SK-N-SH treated with all-trans-retinoic acid at 6 μM for 48 hours (cell line): ENCODE results near the gene UIMC1.

ENCODE experiments used
- ATAC-seq: fragments of 200-7000 bp; cut with Tn5 transposase; 3 replicates; pipeline ENCODE4 v1.9.1; 2020; ENCODE audit warnings: mild to moderate bottlenecking, moderate library complexity
- ARNTL ChIP-seq: fragments of 450-650 bp; formaldehyde crosslinking; IDR thresholded peaks from 2 replicates; pipeline ENCODE4 v1.5.0; 2020; ENCODE audit warnings: low read depth, mild to moderate bottlenecking, moderate library complexity, borderline replicate concordance
- BACH2 ChIP-seq: fragments of 250-450 bp; sonication (Bioruptor Pico); IDR thresholded peaks from 2 replicates; pipeline ENCODE4 v1.9.0; 2021; ENCODE audit warnings: mild to moderate bottlenecking, borderline replicate concordance
- CREB5 ChIP-seq: fragments of 250-450 bp; sonication (Bioruptor Pico); IDR thresholded peaks from 2 replicates; pipeline ENCODE4 v1.5.1; 2020; ENCODE audit warnings: low read depth, mild to moderate bottlenecking, moderate library complexity
- CSRNP3 ChIP-seq: fragments of 250-450 bp; sonication (Bioruptor Pico); IDR thresholded peaks from 2 replicates; pipeline ENCODE4 v1.5.1; 2021; ENCODE audit warnings: mild to moderate bottlenecking, moderate library complexity
- ESRRG ChIP-seq: fragments of 250-450 bp; sonication (Bioruptor Pico); IDR thresholded peaks from 2 replicates; pipeline ENCODE4 v1.6.1; 2021; ENCODE audit warnings: mild to moderate bottlenecking
- GLIS3 ChIP-seq: fragments of 250-450 bp; sonication (Bioruptor Pico); IDR thresholded peaks from 2 replicates; pipeline ENCODE4 v1.5.0; 2020; ENCODE audit warnings: mild to moderate bottlenecking, moderate library complexity
- ISL1 ChIP-seq: fragments of 250-450 bp; sonication (Bioruptor Pico); IDR thresholded peaks from 2 replicates; pipeline ENCODE4 v2.1.2; 2022; ENCODE audit warnings: mild to moderate bottlenecking, moderate library complexity
- OSR1 ChIP-seq: fragments of 250-450 bp; sonication (Bioruptor Pico); IDR thresholded peaks from 2 replicates; pipeline ENCODE4 v1.8.0; 2022; ENCODE audit warnings: moderate library complexity, mild to moderate bottlenecking, inconsistent platforms
- PATZ1 ChIP-seq: fragments of 250-450 bp; sonication (Bioruptor Pico); IDR thresholded peaks from 2 replicates; pipeline ENCODE4 v1.8.0; 2020; ENCODE audit warnings: mild to moderate bottlenecking, moderate library complexity, borderline replicate concordance
- POU6F1 ChIP-seq: fragments of 250-450 bp; sonication (Bioruptor Pico); IDR thresholded peaks from 2 replicates; pipeline ENCODE4 v1.8.0; 2021; ENCODE audit warnings: low read depth, mild to moderate bottlenecking, moderate library complexity, borderline replicate concordance
- PPARA ChIP-seq: fragments of 250-450 bp; sonication (Bioruptor Pico); IDR thresholded peaks from 2 replicates; pipeline ENCODE4 v1.5.0; 2020; ENCODE audit warnings: mild to moderate bottlenecking, borderline replicate concordance
- RARB ChIP-seq: fragments of 250-450 bp; sonication (Bioruptor Pico); IDR thresholded peaks from 2 replicates; pipeline ENCODE4 v1.8.0; 2021; ENCODE audit warnings: mild to moderate bottlenecking, moderate library complexity
- SNAI2 ChIP-seq: fragments of 250-450 bp; sonication (Bioruptor Pico); IDR thresholded peaks from 2 replicates; pipeline ENCODE4 v1.5.0; 2020; ENCODE audit warnings: mild to moderate bottlenecking, moderate library complexity
- TCF4 ChIP-seq: fragments of 250-450 bp; sonication (Bioruptor Pico); IDR thresholded peaks from 2 replicates; pipeline ENCODE4 v1.8.0; 2021; ENCODE audit warnings: mild to moderate bottlenecking, moderate library complexity, borderline replicate concordance
- TOX ChIP-seq: fragments of 250-450 bp; sonication (Bioruptor Pico); IDR thresholded peaks from 2 replicates; pipeline ENCODE4 v1.8.0; 2021; ENCODE audit warnings: mild to moderate bottlenecking, moderate library complexity, borderline replicate concordance
- TSHZ2 ChIP-seq: fragments of 250-450 bp; sonication (Bioruptor Pico); IDR thresholded peaks from 2 replicates; pipeline ENCODE4 v1.5.0; 2020; ENCODE audit warnings: mild to moderate bottlenecking, moderate library complexity
- ZC3H10 ChIP-seq: fragments of 250-450 bp; sonication (Bioruptor Pico); IDR thresholded peaks from 2 replicates; pipeline ENCODE4 v1.5.1; 2021; ENCODE audit warnings: mild to moderate bottlenecking, moderate library complexity
- ZFP3 ChIP-seq: fragments of 250-450 bp; sonication (Bioruptor Pico); IDR thresholded peaks from 2 replicates; pipeline ENCODE4 v1.5.0; 2020; ENCODE audit warnings: mild to moderate bottlenecking, moderate library complexity
- ZFP30 ChIP-seq: fragments of 450-650 bp; formaldehyde crosslinking; IDR thresholded peaks from 2 replicates; pipeline ENCODE4 v1.5.0; 2022; ENCODE audit warnings: mild to moderate bottlenecking, moderate library complexity
- ZNF565 ChIP-seq: fragments of 450-650 bp; formaldehyde crosslinking; conservative IDR thresholded peaks from 2 replicates; pipeline ENCODE4 v1.5.0; 2020; ENCODE audit warnings: low read depth, mild to moderate bottlenecking, moderate library complexity
- ZNF70 ChIP-seq: fragments of 450-650 bp; formaldehyde crosslinking; IDR thresholded peaks from 2 replicates; pipeline ENCODE4 v1.5.0; 2020; ENCODE audit warnings: mild to moderate bottlenecking, moderate library complexity
- ZNF8 ChIP-seq: fragments of 450-650 bp; formaldehyde crosslinking; IDR thresholded peaks from 2 replicates; pipeline ENCODE4 v1.5.0; 2020; ENCODE audit warnings: mild to moderate bottlenecking, moderate library complexity

The UIMC1 gene

GRCh38 chr5:176862330-176862995 lies 144.1 kb downstream of the UIMC1 start (continued):
- TF ChIP-seq POU6F1 (CRISPR knock-in tag) (no peak), GLIS3 (CRISPR knock-in tag) (no peak), CREB5 (CRISPR knock-in tag) (no peak), TCF4 (no peak), ZFP3 (CRISPR knock-in tag) (no peak)

GRCh38 chr5:176861276-176861675 lies 145.3 kb downstream of the UIMC1 start:
- no peak for ATAC-seq
- no peak for TF ChIP-seq PPARA (CRISPR knock-in tag)
- no peak for TF ChIP-seq CREB5 (CRISPR knock-in tag)
- TF ChIP-seq ZNF565 (CRISPR knock-in tag) = no peak
- TF ChIP-seq BACH2 (CRISPR knock-in tag) = no peak
- TF ChIP-seq OSR1 (CRISPR knock-in tag) = no peak
- no peak for TF ChIP-seq ZNF70 (CRISPR knock-in tag)
- no peak for TF ChIP-seq RARB

- no peak for TF ChIP-seq BACH2 (CRISPR knock-in tag)
- no peak for ATAC-seq
These were observed 146.2 kb downstream of the UIMC1 start for GRCh38 chr5:176860381-176860780.

- TF ChIP-seq ZNF70 (CRISPR knock-in tag) = no peak
- no peak for TF ChIP-seq BACH2 (CRISPR knock-in tag)
- TF ChIP-seq TSHZ2 = no peak
- TF ChIP-seq ZC3H10 (CRISPR knock-in tag) = no peak
- no peak for TF ChIP-seq PATZ1 (CRISPR knock-in tag)
- TF ChIP-seq ZFP3 (CRISPR knock-in tag) = no peak
- TF ChIP-seq TCF4 = no peak
- no peak for TF ChIP-seq ZNF8 (CRISPR knock-in tag)
- TF ChIP-seq TOX (CRISPR knock-in tag) = no peak
- no peak for TF ChIP-seq ESRRG (CRISPR knock-in tag)
- no peak for TF ChIP-seq OSR1 (CRISPR knock-in tag)
- no peak for TF ChIP-seq GLIS3 (CRISPR knock-in tag)
- TF ChIP-seq ARNTL (CRISPR knock-in tag) = no peak
- TF ChIP-seq ZFP30 = no peak
- no peak for TF ChIP-seq RARB
- TF ChIP-seq ISL1 (CRISPR knock-in tag) = no peak
- TF ChIP-seq CREB5 (CRISPR knock-in tag) = no peak
- no peak for TF ChIP-seq POU6F1 (CRISPR knock-in tag)
- TF ChIP-seq CSRNP3 (CRISPR knock-in tag) = no peak
- TF ChIP-seq SNAI2 = no peak
- TF ChIP-seq, all 23 proteins: peak for 0
- ATAC-seq = no peak
These were observed 146.7 kb downstream of the UIMC1 start for GRCh38 chr5:176859916-176860315.
